ENCODE results near the gene ROR2.

The ROR2 gene

GRCh38 chr9:91867740-91868139, 82.3 kb downstream of the ROR2 start:
- DNase-seq (ENCODE audit: low spot score) = no peak
- no peak for TF ChIP-seq CTCF (IDR thresholded peaks at IDR 0.05; ENCODE audit: extremely low read depth, missing control alignments)

GRCh38 chr9:91865041-91865440, 85.0 kb downstream of the ROR2 start:
- no peak for TF ChIP-seq CTCF (IDR thresholded peaks at IDR 0.05; ENCODE audit: extremely low read depth, missing control alignments)
- no peak for DNase-seq (ENCODE audit: low spot score)

- no peak for DNase-seq (ENCODE audit: low spot score)
- TF ChIP-seq CTCF (IDR thresholded peaks at IDR 0.05; ENCODE audit: extremely low read depth, missing control alignments) = no peak
Measured at GRCh38 chr9:91864380-91864779, 85.6 kb downstream of the ROR2 start.

GRCh38 chr9:91863469-91863868, 86.6 kb downstream of the ROR2 start:
- DNase-seq (ENCODE audit: low spot score) = no peak

GRCh38 chr9:91858213-91859030, 91.6 kb downstream of the ROR2 start:
- no peak for TF ChIP-seq CTCF (IDR thresholded peaks at IDR 0.05; ENCODE audit: extremely low read depth, missing control alignments)

More at GRCh38 chr9:91863469-91863868, 86.6 kb downstream of the ROR2 start:
- no peak for TF ChIP-seq CTCF (IDR thresholded peaks at IDR 0.05; ENCODE audit: extremely low read depth, missing control alignments)

GRCh38 chr9:91857291-91858212, 92.5 kb downstream of the ROR2 start:
- no peak for DNase-seq (ENCODE audit: low spot score)
- TF ChIP-seq CTCF (IDR thresholded peaks at IDR 0.05; ENCODE audit: extremely low read depth, missing control alignments) = no peak

More at GRCh38 chr9:91858213-91859030, 91.6 kb downstream of the ROR2 start:
- no peak for DNase-seq (ENCODE audit: low spot score)

- no peak for TF ChIP-seq CTCF (IDR thresholded peaks at IDR 0.05; ENCODE audit: extremely low read depth, missing control alignments)
Measured at GRCh38 chr9:91856419-91856818, 93.6 kb downstream of the ROR2 start.

More at GRCh38 chr9:91856419-91856818, 93.6 kb downstream of the ROR2 start:
- no peak for DNase-seq (ENCODE audit: low spot score)
